HG03066 (cell line): ENCODE data around the gene ADAM8.

Experiments used
- ATAC-seq: cut with Tn5 transposase; IDR thresholded peaks from one replicate; pipeline ENCODE4 v1.9.1; 2021; ENCODE audit warnings: low read depth; ENCODE audit not compliant: unreplicated experiment

Gene ADAM8

DNA sequence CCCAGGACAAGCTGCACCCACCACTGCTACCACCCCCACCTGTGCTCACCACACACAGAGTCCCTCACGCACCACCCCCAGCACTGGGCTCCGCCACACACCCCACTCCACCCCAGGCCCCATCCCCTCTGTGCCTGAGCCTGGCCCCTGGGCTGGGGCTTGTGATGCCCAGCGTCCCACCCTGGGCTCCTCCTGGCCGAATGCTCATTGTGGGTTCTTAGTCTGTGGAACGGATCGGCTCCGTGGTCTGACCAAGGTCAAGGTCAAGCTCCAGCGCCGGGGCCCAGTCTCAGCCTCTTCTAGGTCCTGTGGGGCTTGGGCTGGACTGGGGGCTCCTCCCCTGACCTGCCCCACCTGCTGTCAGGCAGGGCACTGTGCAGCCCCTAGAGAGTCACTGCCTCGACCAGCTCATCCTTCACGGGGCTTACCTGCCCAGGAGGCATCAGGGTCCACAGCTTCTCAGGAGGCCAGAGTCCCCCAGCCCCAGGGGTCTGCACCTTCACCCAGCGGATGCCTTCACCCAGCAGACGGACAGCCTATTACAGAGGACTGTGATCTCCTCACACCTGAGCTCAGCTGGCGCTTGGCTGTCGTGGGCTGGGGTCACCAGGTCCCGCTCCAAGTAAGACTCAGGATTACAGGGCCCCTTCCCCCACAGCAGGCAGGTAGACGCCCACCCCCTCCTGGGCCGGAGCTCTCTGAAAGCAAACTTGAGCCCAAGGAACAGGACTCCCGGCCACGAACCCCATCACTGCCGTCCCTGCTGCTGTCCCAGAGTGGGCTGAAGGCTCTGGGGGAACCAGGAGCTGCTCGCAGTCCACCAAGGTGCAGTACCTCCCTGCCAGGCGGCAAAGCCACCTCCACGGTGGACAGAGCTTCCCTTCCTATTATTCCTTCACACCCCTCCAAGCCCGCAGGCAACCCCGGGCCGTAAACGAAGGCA, 61.9 kb downstream of the ADAM8 start:
- no peak for ATAC-seq

DNA sequence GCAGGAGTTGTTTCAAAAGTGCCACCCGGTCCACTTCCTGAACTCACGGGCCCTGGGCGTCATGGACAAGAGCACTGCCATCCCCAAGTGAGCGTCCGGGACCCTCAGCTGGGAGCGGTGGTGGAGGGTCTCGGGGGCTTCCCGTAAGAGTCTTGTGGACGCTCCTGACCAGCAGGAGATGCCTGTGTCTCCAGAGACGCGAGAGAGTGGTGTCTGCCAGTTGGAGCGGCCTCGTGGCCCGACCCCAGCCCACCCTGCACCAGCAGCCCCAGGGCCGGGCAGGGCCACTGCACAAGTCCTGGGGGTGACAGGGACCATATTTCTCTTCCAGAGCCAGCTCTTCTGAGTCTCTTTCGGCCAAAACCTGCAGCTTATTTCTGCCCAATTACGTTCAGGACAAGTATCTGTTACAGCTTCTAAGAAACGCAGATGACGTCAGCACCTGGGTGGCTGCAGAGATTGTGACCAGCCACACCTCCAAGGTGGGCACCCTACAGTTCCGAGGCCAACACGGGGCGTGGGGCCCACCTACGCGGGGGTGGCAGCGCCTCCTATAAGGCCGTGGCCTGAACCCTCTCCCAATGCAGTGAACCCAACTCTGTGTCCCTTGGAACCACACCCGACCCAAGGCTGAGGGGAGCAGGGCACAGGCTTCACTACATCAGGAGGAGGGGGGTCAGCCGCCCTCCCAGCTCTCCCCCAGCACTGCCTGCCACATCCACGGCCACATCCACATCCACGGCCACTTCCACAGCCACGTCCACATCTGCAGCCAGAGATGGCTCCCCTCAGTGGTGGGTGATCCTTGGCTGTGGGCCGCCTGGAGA, 62.8 kb downstream of the ADAM8 start:
- no peak for ATAC-seq

GRCh38 chr10:133212853-133213494, 63.7 kb downstream of the ADAM8 start:
- ATAC-seq, result no peak
